GM19043 (cell line): ENCODE measurements around the gene DDX23.
"Not testable (repeated sequence)": the region's sequence is repeated elsewhere in the genome, so short reads cannot be mapped to it uniquely, and the experiment has no call there.

ENCODE experiments used
- ATAC-seq: cut with Tn5 transposase; IDR thresholded peaks from one replicate; pipeline ENCODE4 v1.9.1; 2021; ENCODE audit warnings: low read depth; ENCODE audit not compliant: unreplicated experiment

Gene DDX23

GRCh38 chr12:48851883-48852733 is at the start of gene DDX23:
Gene DDX23, minus strand, starts transcription at chr12:48852163. Its CDS starts 6,381 bp downstream, at chr12:48845782.
- peak; percentile 97 for ATAC-seq

- ATAC-seq = no peak
Observed at GRCh38 chr12:48901278-48901677, 49.3 kb upstream of the DDX23 start.

GRCh38 chr12:48899651-48900050 is 47.7 kb upstream of the DDX23 start:
- ATAC-seq = no peak

GRCh38 chr12:48894271-48894670 is 42.3 kb upstream of the DDX23 start:
- ATAC-seq = no peak

- no peak for ATAC-seq
Observed at GRCh38 chr12:48890657-48891418, 38.9 kb upstream of the DDX23 start.

- no peak for ATAC-seq
Observed at GRCh38 chr12:48889679-48890078, 37.7 kb upstream of the DDX23 start.

GRCh38 chr12:48883305-48884161 is 31.6 kb upstream of the DDX23 start:
- ATAC-seq = no peak

- no peak for ATAC-seq
Observed at GRCh38 chr12:48882972-48883304, 31.0 kb upstream of the DDX23 start.

GRCh38 chr12:48882315-48882687 is 30.3 kb upstream of the DDX23 start:
- no peak for ATAC-seq

GRCh38 chr12:48881686-48882314 is 29.8 kb upstream of the DDX23 start:
- ATAC-seq = no peak

- no peak for ATAC-seq
Observed at GRCh38 chr12:48880647-48881046, 28.7 kb upstream of the DDX23 start.

- no peak for ATAC-seq
Observed at GRCh38 chr12:48878548-48878947, 26.6 kb upstream of the DDX23 start.

GRCh38 chr12:48875944-48876515 is 24.1 kb upstream of the DDX23 start:
- no peak for ATAC-seq

GRCh38 chr12:48873534-48873933 is 21.6 kb upstream of the DDX23 start:
- not testable (repeated sequence) for ATAC-seq

GRCh38 chr12:48873096-48873495 is 21.1 kb upstream of the DDX23 start:
- no peak for ATAC-seq

GRCh38 chr12:48869191-48869590 is 17.2 kb upstream of the DDX23 start:
- no peak for ATAC-seq

GRCh38 chr12:48868451-48868850 is 16.5 kb upstream of the DDX23 start:
- no peak for ATAC-seq

GRCh38 chr12:48866052-48866711 is 14.2 kb upstream of the DDX23 start:
- ATAC-seq = peak; percentile 38

- peak; percentile 94 for ATAC-seq
Observed at GRCh38 chr12:48865281-48866051, 13.5 kb upstream of the DDX23 start, which contains the start of gene RND1. Gene RND1, minus strand, starts transcription at chr12:48865870. Its CDS starts 103 bp downstream, at chr12:48865767.
